OCI-LY1 (cell line): ENCODE measurements around the gene PTCD1.

Experiments used
- EZH2 ChIP-seq: fragments of 200-600 bp; sonication (generic), shearing (Covaris generic); IDR thresholded peaks from 2 replicates; pipeline ENCODE4 v1.8.0; 2017; ENCODE audit warnings: borderline replicate concordance, mixed run types, mild to moderate bottlenecking, antibody characterized with exemption, low read length, moderate library complexity, mixed read lengths
- TF ChIP-seq, protein P1 (sequence below): fragments of 200-600 bp; sonication (generic), shearing (Covaris generic); IDR thresholded peaks from 2 replicates; pipeline ENCODE4 v1.5.1; 2017; ENCODE audit warnings: mild to moderate bottlenecking, antibody characterized with exemption, low read length, moderate library complexity, mixed read lengths

DNA sequence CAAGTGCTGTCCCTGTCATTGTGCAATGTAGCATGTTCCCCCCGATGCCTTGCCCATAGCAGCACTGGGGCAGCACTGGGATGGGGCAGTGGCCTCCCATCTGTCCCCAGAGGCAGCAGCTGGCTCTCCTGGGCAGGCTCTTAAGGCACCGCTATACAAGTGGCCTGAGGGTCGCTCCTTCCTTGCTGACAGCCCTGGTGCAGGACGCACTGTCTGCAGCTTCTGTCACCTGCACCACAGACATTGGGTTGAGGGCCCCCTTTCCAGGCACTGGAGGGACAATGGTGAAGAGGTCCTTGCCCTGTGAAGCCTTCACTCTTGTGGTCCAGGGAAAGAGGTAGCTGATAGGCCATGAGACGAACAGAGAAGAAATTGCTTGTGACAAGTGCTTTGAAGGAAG lies 10.7 kb upstream of the PTCD1 start:
- TF ChIP-seq, protein P1, sequence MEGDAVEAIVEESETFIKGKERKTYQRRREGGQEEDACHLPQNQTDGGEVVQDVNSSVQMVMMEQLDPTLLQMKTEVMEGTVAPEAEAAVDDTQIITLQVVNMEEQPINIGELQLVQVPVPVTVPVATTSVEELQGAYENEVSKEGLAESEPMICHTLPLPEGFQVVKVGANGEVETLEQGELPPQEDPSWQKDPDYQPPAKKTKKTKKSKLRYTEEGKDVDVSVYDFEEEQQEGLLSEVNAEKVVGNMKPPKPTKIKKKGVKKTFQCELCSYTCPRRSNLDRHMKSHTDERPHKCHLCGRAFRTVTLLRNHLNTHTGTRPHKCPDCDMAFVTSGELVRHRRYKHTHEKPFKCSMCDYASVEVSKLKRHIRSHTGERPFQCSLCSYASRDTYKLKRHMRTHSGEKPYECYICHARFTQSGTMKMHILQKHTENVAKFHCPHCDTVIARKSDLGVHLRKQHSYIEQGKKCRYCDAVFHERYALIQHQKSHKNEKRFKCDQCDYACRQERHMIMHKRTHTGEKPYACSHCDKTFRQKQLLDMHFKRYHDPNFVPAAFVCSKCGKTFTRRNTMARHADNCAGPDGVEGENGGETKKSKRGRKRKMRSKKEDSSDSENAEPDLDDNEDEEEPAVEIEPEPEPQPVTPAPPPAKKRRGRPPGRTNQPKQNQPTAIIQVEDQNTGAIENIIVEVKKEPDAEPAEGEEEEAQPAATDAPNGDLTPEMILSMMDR, result no peak
- TF ChIP-seq EZH2, result no peak
